SKM-1 treated with dmso at 0.1 percent for 144 hours (cell line): Measurements from ENCODE around the gene ROR2.

Experiments used
- DNase-seq: peaks from one replicate; lab custom pipeline; 2025; ENCODE audit not compliant: unreplicated experiment; lab: John Stamatoyannopoulos, UW

The ROR2 gene

DNA sequence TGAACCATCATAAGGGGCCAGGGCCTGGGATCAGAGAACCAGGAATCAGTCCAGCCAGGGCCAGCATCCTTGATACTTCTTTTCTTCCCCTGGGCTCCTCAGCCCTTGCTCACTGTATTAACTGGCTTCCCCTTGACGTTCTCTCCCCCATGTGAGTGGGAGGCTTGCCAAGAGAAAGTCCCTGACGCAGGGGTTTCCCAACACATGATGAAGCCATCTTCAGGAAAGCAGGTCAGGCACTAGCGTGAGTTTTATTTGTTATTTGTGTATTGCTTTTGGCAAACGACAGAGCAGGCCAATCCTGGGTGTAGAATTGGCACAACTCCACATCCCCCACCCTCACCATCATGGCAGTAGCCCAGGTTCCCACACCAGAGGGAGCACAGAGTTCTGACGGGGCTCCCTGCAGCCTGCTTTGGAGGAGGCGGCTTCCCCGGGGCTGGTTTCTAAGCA is 360.9 kb downstream of the ROR2 start:
- DNase-seq, result no peak

- DNase-seq, result no peak
Observed at GRCh38 chr9:91586282-91586681, 363.7 kb downstream of the ROR2 start.

DNA sequence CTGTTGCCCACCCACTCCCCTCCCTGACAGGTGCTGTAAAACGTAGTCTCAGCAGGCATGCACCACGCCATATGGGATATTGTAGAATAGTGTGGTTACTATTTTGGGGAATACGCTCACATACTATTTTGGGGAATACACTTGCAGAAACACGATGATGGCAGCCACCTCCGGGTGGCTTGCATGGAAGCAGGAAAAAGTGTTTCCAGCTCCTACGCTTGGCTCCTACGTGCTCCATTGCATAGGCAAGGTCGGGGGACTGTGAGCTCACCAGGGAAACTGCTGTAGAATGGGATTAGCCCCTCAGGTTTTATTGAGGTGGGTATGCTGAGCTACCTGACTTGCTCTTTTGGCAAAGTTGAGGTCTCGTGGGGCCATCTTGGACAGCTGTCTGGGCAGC is 366.1 kb downstream of the ROR2 start:
- no peak for DNase-seq

DNA sequence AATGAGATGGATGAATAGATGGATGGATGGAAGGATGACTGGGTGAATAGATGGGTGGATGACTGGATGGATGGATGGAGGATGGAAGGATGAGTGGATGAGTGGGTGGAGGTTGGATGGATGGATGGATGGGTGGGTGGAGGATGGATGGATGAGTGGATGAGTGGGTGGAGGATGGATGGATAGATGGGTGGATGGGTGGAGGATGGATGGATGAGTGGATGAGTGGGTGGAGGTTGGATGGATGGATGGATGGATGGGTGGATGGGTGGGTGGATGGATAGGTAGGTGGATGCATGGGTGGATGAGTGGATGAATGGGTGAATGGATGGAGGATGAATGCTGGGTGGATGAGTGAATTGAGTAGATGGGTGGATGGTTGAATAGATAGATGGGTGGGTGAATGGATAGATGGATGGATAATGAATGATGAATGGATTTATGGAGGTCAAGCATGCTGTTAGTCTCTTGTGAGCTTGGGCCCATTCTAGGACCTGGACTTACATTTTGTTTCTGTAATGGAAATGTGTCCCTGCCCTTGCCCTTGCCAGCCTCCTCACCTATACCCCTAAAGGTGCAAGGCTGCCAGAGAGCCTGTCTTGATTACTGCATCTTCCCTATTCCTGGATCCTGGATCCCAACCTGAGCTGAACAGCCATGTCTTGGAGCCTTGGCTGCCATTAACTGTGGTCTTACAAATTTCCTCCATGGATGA is 366.7 kb downstream of the ROR2 start:
- DNase-seq, result no peak

- no peak for DNase-seq
Observed at GRCh38 chr9:91582181-91582580, 367.8 kb downstream of the ROR2 start.

- DNase-seq, result no peak
Observed at GRCh38 chr9:91580136-91580535, 369.9 kb downstream of the ROR2 start.

- DNase-seq, result no peak
Observed at GRCh38 chr9:91578911-91579310, 371.1 kb downstream of the ROR2 start.

DNA sequence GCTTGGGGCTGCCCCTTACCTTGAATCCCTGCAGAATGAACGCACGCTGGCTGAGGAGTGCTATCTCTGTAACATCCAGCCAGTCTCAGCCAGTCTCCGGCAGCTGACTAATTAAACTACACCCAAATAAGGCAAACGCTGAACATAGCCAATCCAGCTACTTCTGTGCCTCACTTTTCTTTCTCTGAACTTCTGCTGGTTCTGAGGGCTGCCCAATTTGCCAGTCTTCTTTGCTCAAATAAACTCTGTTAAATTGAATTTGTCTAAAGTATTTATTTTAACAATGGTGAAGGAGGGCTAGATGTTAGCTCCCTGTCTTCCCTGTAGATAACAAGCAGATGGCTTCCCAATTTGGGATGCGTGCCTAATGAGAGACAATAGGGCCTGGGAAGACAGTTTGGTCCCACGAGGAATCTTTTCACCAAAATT is 372.4 kb downstream of the ROR2 start:
- DNase-seq, result no peak

DNA sequence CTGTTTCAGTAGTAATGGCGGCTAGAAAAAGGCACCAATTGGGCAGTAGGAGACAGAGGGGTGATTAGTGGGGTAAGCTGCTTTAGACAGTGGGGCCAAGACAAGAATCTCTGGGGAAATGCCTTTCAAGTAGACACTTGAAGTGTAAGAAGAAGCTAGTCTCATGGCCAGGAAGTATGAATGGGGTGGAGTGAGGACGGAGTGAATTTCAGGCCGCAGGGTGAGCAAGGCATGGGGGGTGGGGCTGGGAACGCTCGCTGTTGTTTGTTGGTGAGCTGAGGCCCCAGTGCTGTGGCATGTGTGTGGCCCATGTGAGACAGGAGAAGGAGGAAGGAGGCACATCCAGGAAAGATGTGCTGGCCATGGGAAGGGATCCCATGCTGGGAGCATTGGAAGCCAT is 377.2 kb downstream of the ROR2 start:
- no peak for DNase-seq

GRCh38 chr9:91572044-91572443 is 378.0 kb downstream of the ROR2 start:
- DNase-seq, result no peak

GRCh38 chr9:91571036-91571435 is 379.0 kb downstream of the ROR2 start:
- no peak for DNase-seq

DNA sequence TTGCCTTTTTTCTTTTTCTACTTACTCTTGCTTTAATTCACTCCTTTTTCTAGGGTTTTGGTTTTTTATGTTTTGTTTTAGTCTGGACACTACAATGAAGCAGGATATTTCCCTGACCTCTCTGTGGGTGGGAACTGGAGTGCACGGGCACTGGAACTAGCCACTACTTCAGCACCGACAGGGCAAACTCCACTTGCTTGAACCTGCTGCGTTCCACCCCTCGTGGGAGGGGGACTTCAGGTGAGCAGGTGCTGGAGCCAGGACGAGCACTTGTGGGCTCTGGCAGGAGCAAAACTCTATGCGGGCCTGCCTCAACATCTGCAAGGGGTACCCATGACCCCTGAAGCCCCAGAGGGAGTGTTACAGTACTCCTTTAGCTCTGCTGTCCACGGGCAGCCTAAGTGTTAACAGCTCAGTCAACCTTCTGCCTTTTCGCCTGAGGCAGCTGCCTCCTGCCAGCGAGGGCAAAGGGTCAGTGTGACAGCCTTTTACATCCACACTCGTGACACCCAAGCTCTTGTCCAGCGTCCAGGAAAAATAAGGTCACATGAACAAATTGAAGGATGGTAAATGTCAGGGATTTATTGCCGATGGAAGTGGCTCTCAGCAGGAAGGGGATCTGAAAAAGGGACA is 382.3 kb downstream of the ROR2 start:
- DNase-seq, result no peak

DNA sequence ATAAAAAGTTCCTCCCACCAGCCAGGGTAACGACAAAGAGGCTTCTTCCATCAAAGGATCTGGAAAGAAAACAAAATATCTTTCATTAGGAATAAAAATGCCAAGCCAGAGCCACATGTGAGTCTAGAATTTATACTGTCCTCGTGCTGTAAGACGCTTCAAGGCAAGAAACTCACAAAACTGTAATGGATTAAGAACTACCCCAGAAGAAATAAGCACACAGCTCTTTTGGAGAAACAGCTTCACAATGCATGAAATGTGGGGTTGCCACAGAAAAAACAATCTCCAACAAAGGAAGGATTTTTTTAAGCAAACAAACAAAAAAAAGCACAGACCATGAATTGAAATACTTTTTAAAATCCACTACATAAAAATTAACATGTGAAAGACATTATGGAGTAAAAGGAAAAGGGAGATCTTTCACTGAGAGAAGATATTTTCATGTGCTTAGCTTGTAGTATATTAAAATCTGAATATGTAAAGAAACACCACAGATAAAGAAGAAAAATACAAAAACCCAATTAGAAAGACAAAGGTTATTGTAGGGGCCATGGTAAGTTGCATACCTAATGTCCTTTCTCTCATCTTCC is 385.9 kb downstream of the ROR2 start:
- no peak for DNase-seq

DNA sequence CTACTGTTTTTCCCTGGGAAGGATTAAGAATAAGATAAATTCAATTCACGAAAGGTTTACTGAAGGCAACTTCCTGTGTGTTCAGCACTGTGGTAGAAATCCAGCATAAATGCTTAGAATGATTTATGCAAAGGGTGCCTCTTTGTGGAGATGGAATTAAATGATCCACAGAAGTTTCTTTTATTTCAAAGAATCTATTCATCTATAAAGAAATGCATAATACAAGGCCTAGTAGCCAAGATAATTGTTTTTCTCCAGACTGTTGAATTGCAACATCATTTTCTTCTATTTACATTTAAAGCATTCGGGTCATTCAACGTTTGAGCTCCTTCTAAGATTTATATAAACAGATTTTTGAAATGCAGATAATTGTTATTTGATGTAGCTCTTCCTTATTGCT is 387.6 kb downstream of the ROR2 start:
- DNase-seq, result no peak

- DNase-seq, result no peak
Observed at GRCh38 chr9:91560301-91560700, 389.7 kb downstream of the ROR2 start.

DNA sequence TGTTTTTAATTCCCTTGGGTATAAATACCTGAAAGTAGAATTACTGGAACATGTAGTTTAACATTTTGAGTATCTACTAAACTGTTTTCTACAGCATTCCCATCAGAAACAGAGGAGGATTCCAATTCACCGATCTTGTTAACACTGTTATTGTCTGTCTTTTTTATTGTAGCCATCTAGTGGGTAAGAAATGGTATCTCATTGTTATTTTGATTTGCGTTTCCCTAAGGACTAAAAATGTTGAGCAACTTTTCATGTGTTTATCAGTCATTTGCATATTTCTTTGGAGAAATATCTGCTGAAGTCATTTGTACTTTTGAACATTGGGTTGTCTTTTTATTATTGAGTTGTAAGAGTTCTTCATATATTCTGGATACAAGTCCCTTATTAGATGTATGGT is 391.1 kb downstream of the ROR2 start:
- no peak for DNase-seq

DNA sequence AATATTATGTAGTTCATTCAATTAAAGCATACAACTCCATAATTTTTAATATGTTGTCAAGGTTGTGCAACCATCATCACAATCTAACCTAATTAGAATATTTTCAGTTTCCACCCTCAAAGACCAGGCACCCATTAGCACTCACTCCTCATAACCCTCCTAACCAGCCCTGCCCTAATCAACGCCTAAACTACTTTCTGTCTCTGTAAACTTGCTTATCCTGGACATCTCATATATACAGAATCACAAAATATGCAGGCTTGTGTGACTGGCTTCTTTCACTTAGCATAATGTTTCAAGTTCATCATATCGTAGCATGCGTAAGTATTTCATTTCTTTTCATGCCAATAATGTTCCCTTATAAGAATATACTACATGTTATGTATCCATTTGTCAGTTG is 391.6 kb downstream of the ROR2 start:
- no peak for DNase-seq

DNA sequence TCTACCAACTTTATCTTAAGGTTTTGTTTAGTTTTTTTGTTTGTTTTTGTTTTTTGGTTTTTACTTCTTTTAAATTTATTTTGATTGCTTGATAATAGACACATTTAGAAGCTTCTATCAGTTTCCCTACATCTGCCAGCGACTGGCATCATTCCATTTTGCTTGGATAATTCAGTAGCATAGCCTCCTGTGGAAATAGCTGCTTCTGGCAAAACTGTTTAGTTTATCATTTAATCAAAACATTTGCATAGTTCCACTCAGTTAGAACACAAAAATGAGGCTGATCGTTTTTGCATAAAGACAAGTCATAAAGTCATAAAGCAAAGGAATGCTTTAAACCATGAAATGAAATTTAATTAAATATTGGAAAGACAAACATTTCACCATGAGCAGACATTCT is 392.7 kb downstream of the ROR2 start:
- DNase-seq, result no peak

DNA sequence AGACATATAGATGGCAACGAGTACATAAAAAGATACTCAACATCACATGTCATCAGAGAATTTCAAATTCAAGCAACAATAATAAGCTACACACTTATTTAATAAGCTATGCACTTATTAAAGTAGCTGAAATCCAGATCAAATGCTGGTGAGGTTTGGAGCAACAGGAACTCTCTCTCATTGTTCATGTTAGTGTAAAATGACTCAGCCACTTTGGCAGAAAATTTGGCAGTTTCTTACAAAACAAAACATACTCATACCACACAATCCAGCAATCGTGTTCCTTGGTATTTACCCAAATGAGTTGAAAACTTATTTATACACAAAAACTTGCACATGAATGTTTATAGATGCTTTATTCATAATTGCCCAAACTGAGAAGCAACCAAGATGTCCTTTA is 394.9 kb downstream of the ROR2 start:
- no peak for DNase-seq

DNA sequence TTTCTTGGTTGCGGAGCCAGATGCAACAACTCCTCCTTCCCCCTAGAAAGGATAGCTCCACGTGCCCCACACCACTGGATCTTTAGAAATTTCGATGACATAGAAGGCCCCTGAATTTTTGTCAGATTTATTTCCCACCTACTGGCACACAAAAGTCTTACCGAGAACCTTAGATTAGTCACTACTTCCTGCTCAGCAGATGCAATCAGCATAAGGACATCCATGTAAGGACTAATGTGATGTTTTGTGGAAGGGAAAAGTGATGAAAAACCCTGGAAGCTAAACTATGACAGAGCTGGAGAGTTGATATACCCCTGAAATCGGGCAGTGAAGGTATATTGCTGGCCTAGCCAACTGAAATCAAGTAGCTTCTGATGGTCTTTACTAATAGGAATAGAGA is 400.9 kb downstream of the ROR2 start:
- no peak for DNase-seq

DNA sequence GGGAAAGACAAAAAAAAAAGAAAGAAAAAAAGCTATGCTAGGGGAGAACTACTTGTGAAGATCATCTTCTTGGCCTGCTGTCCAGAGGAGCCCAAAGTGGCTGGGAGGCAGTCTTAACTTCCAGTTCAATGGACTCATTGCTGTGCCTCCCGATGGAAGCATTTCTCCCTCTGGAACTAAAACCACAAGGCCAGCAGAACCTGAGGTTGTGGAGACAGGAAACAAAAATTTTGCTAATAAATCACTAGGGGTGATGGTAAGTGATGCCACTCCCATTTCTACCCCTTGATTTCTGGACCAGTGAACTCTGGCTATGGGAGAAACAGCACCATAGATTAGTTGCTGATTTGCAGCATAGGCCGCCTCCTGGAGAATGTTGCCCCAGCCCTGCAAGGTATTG is 402.9 kb downstream of the ROR2 start:
- DNase-seq, result no peak

DNA sequence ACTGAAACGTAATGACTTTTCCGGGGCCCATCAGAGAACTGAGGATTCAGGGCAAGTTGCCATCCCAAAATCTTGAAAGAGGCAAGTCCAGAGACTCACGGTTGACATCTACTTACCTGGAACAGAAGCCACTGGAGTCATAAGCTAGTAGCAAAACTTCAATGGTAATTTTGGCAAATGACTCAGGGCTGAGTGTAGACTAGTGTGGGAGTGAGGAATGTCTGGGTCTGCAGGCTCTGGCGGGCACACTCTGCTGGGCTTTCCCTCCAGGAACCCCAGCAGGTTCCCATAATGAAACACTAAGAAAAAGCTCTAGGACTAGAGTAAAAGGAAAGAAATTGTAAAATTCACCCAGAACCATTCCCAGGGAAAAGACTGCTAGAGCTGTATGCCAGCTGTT is 403.5 kb downstream of the ROR2 start:
- DNase-seq, result no peak

- DNase-seq, result no peak
Observed at GRCh38 chr9:91541734-91542133, 408.3 kb downstream of the ROR2 start.
